IMR-90 (cell line): ENCODE data around the gene EPN2. TPM values are rescaled to one million over a fixed set of nuclear protein-coding genes. Genes with fewer than 3 reads are reported as not detected.
A peak's percentile ranks its signal among the peaks of the same experiment; 100 is the strongest.

Experiments
- ATAC-seq: fragments of 200-7000 bp; cut with Tn5 transposase; 2 replicates; pipeline ENCODE4 v1.9.1; 2020; ENCODE audit warnings: low read depth, mild to moderate bottlenecking, moderate library complexity
- BruUV-seq: library from RNA; stranded (reverse); fragments of 400-500 nt; replicated peaks from 2 replicates; lab custom pipeline; 2021; lab: Mats Ljungman, UMichigan
- CTCF ChIA-PET: fragments of 300-600 bp; formaldehyde crosslinking; extraction: SDS; loops from one replicate; lab custom pipeline; 2021; ENCODE audit warnings: antibody characterized with exemption; lab: Yijun Ruan, JAX
- POLR2A ChIA-PET: fragments of 300-600 bp; sonication (Branson Sonifier 250); formaldehyde crosslinking; loops from one replicate; lab custom pipeline; 2022; ENCODE audit warnings: antibody characterized with exemption; ENCODE audit not compliant: unreplicated experiment; lab: Charles Lee
- DNase-seq: peaks from one replicate; pipeline ENCODE4 v3.0.0; 2013
- H2AFZ ChIP-seq: replicated peaks from 2 replicates; pipeline ENCODE3; 2013; ENCODE audit warnings: low read length, mild to moderate bottlenecking; ENCODE audit not compliant: poor library complexity
- H2AK5ac ChIP-seq: 2 replicates; pipeline ENCODE4 v1.6.1; 2013; ENCODE audit warnings: low read depth, low read length, inconsistent platforms
- H2AK9ac ChIP-seq: replicated peaks from 2 replicates; pipeline ENCODE3; 2013; ENCODE audit warnings: mild to moderate bottlenecking, low read depth, low read length, moderate library complexity; ENCODE audit not compliant: poor library complexity
- H2BK120ac ChIP-seq: 2 replicates; pipeline ENCODE4 v1.6.1; 2013; ENCODE audit warnings: low read depth, low read length, inconsistent platforms
- H2BK15ac ChIP-seq: 3 replicates; pipeline ENCODE4 v1.6.1; 2013; ENCODE audit warnings: low read depth, low read length, inconsistent platforms
- H2BK20ac ChIP-seq: 2 replicates; pipeline ENCODE4 v1.6.1; 2013; ENCODE audit warnings: low read depth, mild to moderate bottlenecking, inconsistent platforms, low read length, moderate library complexity
- H2BK5ac ChIP-seq: 2 replicates; pipeline ENCODE4 v1.6.1; 2013; ENCODE audit warnings: mild to moderate bottlenecking, low read depth, low read length, inconsistent platforms; ENCODE audit not compliant: poor library complexity, severe bottlenecking
- H3K14ac ChIP-seq: replicated peaks from 2 replicates; pipeline ENCODE4 v1.6.1; 2013; ENCODE audit warnings: low read depth, low read length, inconsistent platforms
- H3K18ac ChIP-seq: 2 replicates; pipeline ENCODE4 v1.6.1; 2013; ENCODE audit warnings: low read depth, low read length, control low read depth
- H3K23ac ChIP-seq: 2 replicates; pipeline ENCODE4 v1.6.1; 2013; ENCODE audit warnings: low read depth, low read length, inconsistent platforms
- H3K27ac ChIP-seq: 2 replicates; pipeline ENCODE4 v1.5.1; 2013; ENCODE audit warnings: mild to moderate bottlenecking, control low read depth, low read length; ENCODE audit not compliant: insufficient read depth
- H3K27me3 ChIP-seq: 2 replicates; pipeline ENCODE4 v1.6.1; 2013; ENCODE audit warnings: low read length; ENCODE audit not compliant: control insufficient read depth, insufficient read depth
- H3K36me3 ChIP-seq: 2 replicates; pipeline ENCODE4 v1.6.1; 2013; ENCODE audit warnings: low read length, mixed read lengths; ENCODE audit not compliant: control insufficient read depth, insufficient read depth
- H3K4ac ChIP-seq: 2 replicates; pipeline ENCODE4 v1.6.1; 2013; ENCODE audit warnings: low read depth, low read length, inconsistent platforms
- H3K4me1 ChIP-seq: 2 replicates; pipeline ENCODE4 v1.6.1; 2013; ENCODE audit warnings: low read length, mixed read lengths; ENCODE audit not compliant: control insufficient read depth, insufficient read depth
- H3K4me2 ChIP-seq: 2 replicates; pipeline ENCODE4 v1.6.1; 2013; ENCODE audit warnings: low read depth, mild to moderate bottlenecking, control low read depth, low read length, moderate library complexity
- H3K4me3 ChIP-seq: 2 replicates; pipeline ENCODE4 v1.5.1; 2013; ENCODE audit warnings: low read depth, mild to moderate bottlenecking, control low read depth, low read length, moderate library complexity; ENCODE audit not compliant: insufficient read depth
- H3K56ac ChIP-seq: 2 replicates; pipeline ENCODE4 v1.6.1; 2013; ENCODE audit warnings: low read length, inconsistent platforms; ENCODE audit not compliant: insufficient read depth; ENCODE audit errors: extremely low read depth
- H3K79me1 ChIP-seq, 2 experiments: 2 replicates each; pipeline ENCODE4 v1.6.1; 2013; ENCODE audit warnings: low read length in 2 of 2, inconsistent platforms in 1 of 2, low read depth in 1 of 2
- H3K9ac ChIP-seq: 2 replicates; pipeline ENCODE4 v1.6.1; 2013; ENCODE audit warnings: low read depth, low read length, control low read depth
- H3K9me1 ChIP-seq: 2 replicates; pipeline ENCODE4 v1.6.1; 2013; ENCODE audit warnings: low read length, inconsistent platforms; ENCODE audit not compliant: insufficient read depth
- H3K9me3 ChIP-seq: 2 replicates; pipeline ENCODE4 v1.6.1; 2013; ENCODE audit warnings: low read length; ENCODE audit not compliant: control insufficient read depth, insufficient read depth
- H4K20me1 ChIP-seq: 2 replicates; pipeline ENCODE4 v1.6.1; 2013; ENCODE audit warnings: low read length, inconsistent platforms; ENCODE audit not compliant: insufficient read depth
- H4K5ac ChIP-seq: 2 replicates; pipeline ENCODE4 v1.6.1; 2013; ENCODE audit warnings: mild to moderate bottlenecking, low read depth, low read length, control low read depth
- H4K8ac ChIP-seq, 2 experiments: 2 replicates each; pipeline ENCODE4 v1.6.1; 2013; ENCODE audit warnings: low read depth in 2 of 2, low read length in 2 of 2, control low read depth in 1 of 2, inconsistent platforms in 1 of 2
- H4K91ac ChIP-seq: 2 replicates; pipeline ENCODE4 v1.6.1; 2013; ENCODE audit warnings: low read depth, low read length, inconsistent platforms; ENCODE audit not compliant: insufficient read depth
- CEBPB ChIP-seq: IDR thresholded peaks from 2 replicates; pipeline ENCODE4 v1.6.1; 2012; ENCODE audit warnings: low read depth, low read length, improper control_type of control experiment
- CHD1 ChIP-seq: IDR thresholded peaks from 2 replicates; pipeline ENCODE4 v1.6.1; 2012; ENCODE audit warnings: low read depth, low read length, improper control_type of control experiment
- CTCF ChIP-seq: conservative IDR thresholded peaks from 2 replicates; pipeline ENCODE4 v1.5.1; 2012; ENCODE audit warnings: mild to moderate bottlenecking, low read depth, low read length, improper control_type of control experiment
- ELK1 ChIP-seq: fragments of 150-350 bp; IDR thresholded peaks from 2 replicates; pipeline ENCODE4 v1.6.1; 2016; ENCODE audit warnings: low read depth, mild to moderate bottlenecking, low read length, moderate library complexity, borderline replicate concordance
- FOS ChIP-seq: fragments of 150-350 bp; IDR thresholded peaks from 2 replicates; pipeline ENCODE4 v1.6.1; 2016; ENCODE audit warnings: low read depth, low read length
- MAFK ChIP-seq: IDR thresholded peaks from 2 replicates; pipeline ENCODE4 v1.6.1; 2012; ENCODE audit warnings: low read depth, low read length, improper control_type of control experiment
- MXI1 ChIP-seq: IDR thresholded peaks from 2 replicates; pipeline ENCODE4 v1.6.1; 2012; ENCODE audit warnings: low read depth, mild to moderate bottlenecking, low read length, moderate library complexity, borderline replicate concordance
- NFE2L2 ChIP-seq: fragments of 150-350 bp; IDR thresholded peaks from 2 replicates; pipeline ENCODE4 v1.6.1; 2016; ENCODE audit warnings: low read depth, mild to moderate bottlenecking, low read length
- POLR2A ChIP-seq: IDR thresholded peaks from 2 replicates; pipeline ENCODE4 v1.6.1; 2012; ENCODE audit warnings: mild to moderate bottlenecking, low read depth, low read length
- RAD21 ChIP-seq: IDR thresholded peaks from 2 replicates; pipeline ENCODE4 v1.6.1; 2012; ENCODE audit warnings: low read length, improper control_type of control experiment
- RCOR1 ChIP-seq: IDR thresholded peaks from 2 replicates; pipeline ENCODE4 v1.6.1; 2012; ENCODE audit warnings: mild to moderate bottlenecking, low read length, improper control_type of control experiment; ENCODE audit not compliant: insufficient replicate concordance
- WGBS, 2 experiments: methylation state at CpG; one replicate each; pipeline versions ENCODE4 v1.1.5 to v1.1.7; 2013; ENCODE audit warnings: missing lambda C conversion rate in 2 of 2; ENCODE audit not compliant: insufficient read length in 1 of 2; ENCODE audit errors: extremely low coverage in 2 of 2; 5-methylcytosine and 5-hydroxymethylcytosine counted together
- dilution Hi-C: fragments of 300-500 bp; cut with HindIII; formaldehyde crosslinking; loops from one replicate; pipeline ENCODE4 v1.14.3; 2018; ENCODE audit warnings: low sequenced_read_pairs; ENCODE audit not compliant: unreplicated experiment
- in situ Hi-C: fragments of 300-500 bp; cut with MboI; formaldehyde crosslinking; loops from 3 replicates; pipeline ENCODE4 v1.14.3; 2019; ENCODE audit warnings: low sequenced_read_pairs, inconsistent platforms, mixed read lengths
- intact Hi-C: fragments of 100-400 bp; cut with micrococcal nuclease; formaldehyde crosslinking; loops from 2 replicates; pipeline ENCODE4 v1.10.0; 2022
- polyA plus RNA-seq, 3 experiments: library from polyadenylated mRNA; depleted of rRNA; stranded (reverse); fragments of >200 nt; gene quantifications; 2 replicates each; pipeline ENCODE4 v1.2.3, GENCODE V29; 2012; ENCODE audit warnings: low replicate concordance in 1 of 3
- total RNA-seq: library from RNA; depleted of rRNA; stranded (reverse); fragments of >200 nt; gene quantifications from 2 replicates; pipeline ENCODE4 v1.2.3, GENCODE V29; 2012

The EPN2 gene
- total and polyA plus RNA-seq, 2 of the 4 experiments (the other 2 are of a cell fraction) = 14.9 to 25.3 TPM

DNA sequence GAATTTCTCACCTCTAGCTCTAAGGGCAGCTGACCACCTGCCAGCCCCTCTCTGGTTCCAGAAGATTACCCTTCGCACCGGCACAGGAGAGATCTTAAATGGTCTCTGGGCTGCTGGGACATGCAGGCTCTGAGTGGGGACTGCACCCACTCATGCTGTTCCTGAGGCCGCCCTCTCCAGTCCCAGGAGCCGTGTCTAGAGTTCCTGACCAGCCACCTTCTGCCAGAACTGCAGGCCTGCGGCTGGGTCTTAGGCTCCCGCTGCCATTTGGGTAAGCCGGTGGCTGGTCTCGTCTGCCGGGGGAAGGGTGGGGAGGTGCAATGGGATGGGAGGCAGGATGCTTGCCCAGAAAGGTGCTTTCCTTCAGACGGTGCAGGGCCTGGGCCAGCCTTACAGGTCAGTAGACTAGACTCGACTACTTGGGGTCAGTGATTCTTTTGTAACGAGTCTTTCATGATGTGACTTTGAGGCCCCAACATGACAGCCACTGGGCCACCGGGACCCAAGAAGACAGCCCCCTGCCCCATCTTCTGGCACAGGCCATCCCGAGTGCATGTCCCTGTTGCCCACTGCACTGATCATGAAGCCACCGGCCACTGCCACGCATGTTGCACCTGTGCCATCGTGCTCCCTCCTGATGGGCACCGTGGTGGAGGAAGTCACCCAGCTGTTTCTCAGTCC is 98.9 kb downstream of the EPN2 start:
- no peak overlapping the region for H2BK20ac ChIP-seq
- DNase-seq = no peak
- H3K9ac ChIP-seq = no peak overlapping the region
- no peak overlapping the region for H3K18ac ChIP-seq
- H2BK120ac ChIP-seq = no peak overlapping the region
- peaks cover 17% of the 10 kb centered on the region for H3K4me1 ChIP-seq
- H3K23ac ChIP-seq = no peak overlapping the region
- ChIA-PET POLR2A (no interaction called here), CTCF (no interaction called here)
- no peak overlapping the region for H2BK15ac ChIP-seq
- no peak overlapping the region for H4K91ac ChIP-seq
- no peak overlapping the region for H2BK5ac ChIP-seq
- no peak overlapping the region for H2AFZ ChIP-seq
- no peak overlapping the region for H4K5ac ChIP-seq
- BruUV-seq = no TSS peak
- peaks cover 0 to 26% of the 10 kb centered on the region in 2 experiments; a peak in 2 of 4 replicates for H3K79me1 ChIP-seq
- dilution Hi-C loops (no loop called here), in situ Hi-C loops (no loop called here), intact Hi-C loops (no loop called here)
- H3K56ac ChIP-seq = no peak overlapping the region
- no peak overlapping the region for H3K4ac ChIP-seq
- peaks cover 30% of the 10 kb centered on the region for H3K9me1 ChIP-seq
- H3K9me3 ChIP-seq = no peaks in the 10 kb centered on the region
- H2AK5ac ChIP-seq = no peak overlapping the region
- TF ChIP-seq CHD1 (no peak), MAFK (no peak), NFE2L2 (no peak), POLR2A (no peak), CEBPB (no peak), CTCF (no peak), RAD21 (no peak), FOS (no peak), RCOR1 (no peak), MXI1 (no peak), ELK1 (no peak)
- peaks cover 16% of the 10 kb centered on the region; the same call in 1 of the 2 replicates for H3K36me3 ChIP-seq
- H4K8ac ChIP-seq = no peak overlapping the region
- H3K14ac ChIP-seq = no peak overlapping the region
- H2AK9ac ChIP-seq = peak overlapping the region; percentile 4
- peaks cover 4% of the 10 kb centered on the region; the same call in 1 of the 2 replicates for H4K20me1 ChIP-seq
- H3K4me2 ChIP-seq = no peak overlapping the region
- no peak overlapping the region for H3K4me3 ChIP-seq
- 77% methylated on average over 8 of the region's 18 CpGs; no CpG with 5 or more reads in 1 of the 2 experiments for WGBS, 2 experiments
- H3K27me3 ChIP-seq = no peaks in the 10 kb centered on the region
- no peak overlapping the region for H3K27ac ChIP-seq
- ATAC-seq = no peak
